Colonic mucosa (tissue), 4 donors: ENCODE data around the gene FADS2. TPM values are rescaled to one million over a fixed set of nuclear protein-coding genes. Genes with fewer than 3 reads are reported as not detected.
A peak's percentile ranks its signal among the peaks of the same experiment; 100 is the strongest.

ENCODE experiments used
- DNase-seq: peaks from one replicate; pipeline ENCODE4 v3.0.0-alpha.2; 2020
- H3K27ac ChIP-seq: fragments of 200-600 bp; one replicate; pipeline ENCODE4 v1.8.0; 2021
- H3K27me3 ChIP-seq: fragments of 200-600 bp; one replicate; pipeline ENCODE4 v1.8.0; 2021
- H3K36me3 ChIP-seq: fragments of 200-600 bp; one replicate; pipeline ENCODE4 v1.8.0; 2021
- H3K4me1 ChIP-seq: fragments of 200-600 bp; one replicate; pipeline ENCODE4 v1.8.0; 2021; ENCODE audit warnings: mild to moderate bottlenecking
- H3K4me3 ChIP-seq: fragments of 200-600 bp; one replicate; pipeline ENCODE4 v1.8.0; 2021
- H3K9ac ChIP-seq, 2 donors: one replicate each; pipeline ENCODE4 v1.7.0; 2013; ENCODE audit warnings: control low read depth in 2 of 2, low read depth in 2 of 2, low read length in 2 of 2
- H3K9me3 ChIP-seq: fragments of 200-600 bp; one replicate; pipeline ENCODE4 v1.8.0; 2021
- intact Hi-C: fragments of 100-400 bp; cut with DNase I; formaldehyde crosslinking; loops from one replicate; pipeline ENCODE4 v1.14.1; 2022
- total RNA-seq, 2 donors: library from RNA; stranded (reverse); fragmentation: NEBNext Ultra II Directional in 1 of 2; extraction: Animal tissue kit (Norgen Biotek cat#: 25700) in 1 of 2; gene quantifications; one replicate each; pipeline ENCODE4 v1.2.1, GENCODE V29; 2021
- TF ChIP-seq, protein P1 (sequence below): fragments of 200-600 bp; IDR thresholded peaks from one replicate; pipeline ENCODE4 v1.8.0; 2022; ENCODE audit warnings: antibody characterized with exemption, mild to moderate bottlenecking
- donor health status: healthy.
- donor health status: DM: no; HTN: no; CAD: no.
- donor health status: DM: no; HTN: no; CAD: no.

Gene FADS2
- total RNA-seq, 2 donors from 2014 or later, result 13.9 to 38.6 TPM

DNA sequence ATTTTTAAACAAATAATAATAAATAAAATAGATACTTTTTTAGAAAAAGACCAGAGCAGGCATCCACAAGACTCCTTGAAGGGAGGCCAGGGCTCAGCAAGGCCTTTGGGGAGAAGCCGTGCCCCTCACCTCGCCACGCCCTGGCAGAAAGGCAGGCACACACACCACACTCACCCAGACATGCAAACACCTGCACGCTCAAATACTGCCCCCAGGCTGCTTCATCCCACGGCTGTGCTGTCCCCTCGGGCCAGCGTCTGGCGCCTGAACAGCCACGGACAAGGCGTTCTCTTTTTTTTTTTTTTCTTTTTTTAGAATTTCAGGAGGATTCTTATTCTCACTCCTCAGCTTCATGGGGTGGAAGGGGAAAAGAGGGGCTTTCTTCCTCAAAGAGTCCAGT lies 61.7 kb downstream of the FADS2 start:
- Histone ChIP-seq H3K4me3 (no peak overlapping the region), H3K27ac (no peak overlapping the region), H3K36me3 (no peaks in the 10 kb centered on the region), H3K9ac (no peak overlapping the region), H3K27me3 (no peaks in the 10 kb centered on the region), H3K9me3 (no peaks in the 10 kb centered on the region), H3K4me1 (peaks cover 6% of the 10 kb centered on the region)
- TF ChIP-seq, protein P1, sequence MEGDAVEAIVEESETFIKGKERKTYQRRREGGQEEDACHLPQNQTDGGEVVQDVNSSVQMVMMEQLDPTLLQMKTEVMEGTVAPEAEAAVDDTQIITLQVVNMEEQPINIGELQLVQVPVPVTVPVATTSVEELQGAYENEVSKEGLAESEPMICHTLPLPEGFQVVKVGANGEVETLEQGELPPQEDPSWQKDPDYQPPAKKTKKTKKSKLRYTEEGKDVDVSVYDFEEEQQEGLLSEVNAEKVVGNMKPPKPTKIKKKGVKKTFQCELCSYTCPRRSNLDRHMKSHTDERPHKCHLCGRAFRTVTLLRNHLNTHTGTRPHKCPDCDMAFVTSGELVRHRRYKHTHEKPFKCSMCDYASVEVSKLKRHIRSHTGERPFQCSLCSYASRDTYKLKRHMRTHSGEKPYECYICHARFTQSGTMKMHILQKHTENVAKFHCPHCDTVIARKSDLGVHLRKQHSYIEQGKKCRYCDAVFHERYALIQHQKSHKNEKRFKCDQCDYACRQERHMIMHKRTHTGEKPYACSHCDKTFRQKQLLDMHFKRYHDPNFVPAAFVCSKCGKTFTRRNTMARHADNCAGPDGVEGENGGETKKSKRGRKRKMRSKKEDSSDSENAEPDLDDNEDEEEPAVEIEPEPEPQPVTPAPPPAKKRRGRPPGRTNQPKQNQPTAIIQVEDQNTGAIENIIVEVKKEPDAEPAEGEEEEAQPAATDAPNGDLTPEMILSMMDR, result no peak
- intact Hi-C loops, result no loop called here
- no peak for DNase-seq

DNA sequence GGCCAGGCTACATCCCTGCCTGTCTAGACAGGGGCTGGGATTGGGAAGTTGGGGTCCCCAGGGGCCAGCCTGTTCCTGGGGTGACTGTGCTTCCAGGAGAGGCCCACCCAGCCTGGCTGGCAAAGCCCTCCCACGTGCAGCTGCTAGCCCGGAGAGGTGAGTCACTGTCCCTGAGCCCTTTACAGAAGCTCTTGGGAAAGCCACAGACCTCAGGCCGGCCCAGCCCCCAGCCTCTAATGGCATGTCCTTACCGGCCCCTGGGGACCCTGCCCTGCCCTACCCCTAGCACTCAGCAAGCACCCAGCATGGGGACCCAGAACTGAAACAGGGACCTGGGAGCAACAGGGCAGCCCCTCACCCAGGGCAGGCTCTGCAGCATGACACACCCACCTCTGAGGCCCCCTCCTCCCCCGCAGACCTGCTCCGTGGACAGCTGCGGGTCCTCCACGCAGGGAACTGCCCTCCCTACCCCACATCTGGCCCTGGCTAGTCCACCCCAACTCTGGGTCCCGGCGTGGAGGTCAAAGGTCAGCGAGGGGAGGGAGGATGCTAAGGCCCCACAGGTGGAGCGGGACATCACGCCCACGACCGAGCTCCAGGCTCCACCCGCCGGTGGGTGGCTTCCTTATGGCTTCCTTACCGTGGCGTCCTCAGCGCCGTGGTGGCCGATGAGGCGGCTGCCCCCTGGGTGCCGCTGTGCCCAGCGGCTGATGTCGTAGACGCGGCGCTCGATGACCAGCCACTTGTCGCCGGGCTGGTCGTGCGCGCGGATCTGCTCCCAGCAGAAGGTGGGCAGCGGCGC lies 62.6 kb downstream of the FADS2 start:
- TF ChIP-seq, protein P1, result no peak
- H3K9ac ChIP-seq, result peak overlapping the region; percentile 63 to 66
- intact Hi-C loops, result no loop called here
- H3K4me3 ChIP-seq, result peak overlapping the region; percentile 51
- peak overlapping the region; percentile 35 for H3K27ac ChIP-seq
- peaks cover 6% of the 10 kb centered on the region for H3K4me1 ChIP-seq
- DNase-seq, result peak; percentile 36
- no peaks in the 10 kb centered on the region for H3K36me3 ChIP-seq
- no peaks in the 10 kb centered on the region for H3K27me3 ChIP-seq
- no peaks in the 10 kb centered on the region for H3K9me3 ChIP-seq

DNA sequence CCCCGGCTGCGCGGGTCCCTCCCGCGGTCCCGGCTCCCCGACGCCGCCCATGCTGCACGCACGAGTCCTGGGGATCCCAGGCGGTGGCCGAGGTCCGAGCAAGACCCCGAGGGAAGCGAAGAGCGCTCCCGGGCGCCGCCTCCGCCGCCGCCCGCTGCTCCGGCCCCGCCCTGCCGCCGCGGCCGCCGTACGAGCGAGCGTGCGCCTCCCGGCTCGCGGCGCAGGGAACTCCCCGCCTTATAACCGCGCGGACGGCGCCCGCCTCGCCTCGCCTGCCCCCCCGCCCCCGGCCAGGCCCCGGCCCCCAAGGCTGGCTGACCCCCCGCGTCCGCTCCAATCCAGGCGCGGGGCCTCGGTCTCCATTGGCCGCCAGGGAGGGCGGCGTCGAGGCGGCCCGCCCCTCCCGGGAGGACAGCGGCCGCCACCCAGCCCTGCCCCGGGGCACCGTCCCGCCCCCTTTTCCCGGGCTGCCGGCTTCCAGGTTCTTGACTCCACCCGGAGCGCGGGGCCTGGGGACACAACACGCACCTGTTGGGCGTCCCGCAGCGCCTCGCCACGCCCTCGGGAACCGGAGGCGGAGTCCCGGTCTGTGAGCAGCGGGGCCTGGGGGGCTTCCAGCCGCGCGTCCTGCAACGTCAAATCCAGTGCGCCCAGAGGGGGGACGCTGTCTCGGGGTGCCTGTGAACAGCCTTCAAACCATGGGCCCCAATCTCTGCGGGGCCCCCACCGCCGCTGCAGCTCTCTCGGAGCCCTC lies 63.4 kb downstream of the FADS2 start, which contains the start of gene FADS3:
TSS of gene FADS3 (minus strand) at position 215 of the 754 bp plus-strand sequence. CDS start at position 51, 164 bp downstream.
- Histone ChIP-seq H3K4me1 (peaks cover 6% of the 10 kb centered on the region), H3K27me3 (no peaks in the 10 kb centered on the region), H3K27ac (peak within 1 kb of the TSS; percentile 53), H3K36me3 (no peaks in the 10 kb centered on the region), H3K9me3 (no peaks in the 10 kb centered on the region), H3K4me3 (peak within 1 kb of the TSS; percentile 51), H3K9ac (peak within 1 kb of the TSS; percentile 63 to 66)
- intact Hi-C loops, result no loop called here
- TF ChIP-seq, protein P1, result no peak
- peak; percentile 91 for DNase-seq

DNA sequence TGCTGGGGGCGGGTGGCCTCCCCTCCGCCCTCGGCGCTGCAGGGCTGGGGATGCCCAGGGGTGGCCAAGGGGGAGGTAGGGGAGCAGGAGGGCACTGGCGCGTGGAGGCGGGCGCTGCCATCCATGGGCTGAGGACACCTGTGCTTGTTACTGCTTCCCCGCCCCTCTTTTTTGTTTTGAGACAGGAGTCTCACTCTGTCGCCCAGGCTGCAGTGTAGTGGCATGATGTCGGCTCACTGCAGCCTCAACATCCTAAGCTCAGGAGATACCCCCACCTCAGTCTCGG lies 63.9 kb downstream of the FADS2 start:
- no peaks in the 10 kb centered on the region for H3K9me3 ChIP-seq
- no peak overlapping the region for H3K9ac ChIP-seq
- DNase-seq, result no peak
- intact Hi-C loops, result no loop called here
- TF ChIP-seq, protein P1, result no peak
- H3K4me1 ChIP-seq, result peaks cover 6% of the 10 kb centered on the region
- peak overlapping the region; percentile 51 for H3K4me3 ChIP-seq
- peak overlapping the region; percentile 53 for H3K27ac ChIP-seq
- no peaks in the 10 kb centered on the region for H3K36me3 ChIP-seq
- no peaks in the 10 kb centered on the region for H3K27me3 ChIP-seq

DNA sequence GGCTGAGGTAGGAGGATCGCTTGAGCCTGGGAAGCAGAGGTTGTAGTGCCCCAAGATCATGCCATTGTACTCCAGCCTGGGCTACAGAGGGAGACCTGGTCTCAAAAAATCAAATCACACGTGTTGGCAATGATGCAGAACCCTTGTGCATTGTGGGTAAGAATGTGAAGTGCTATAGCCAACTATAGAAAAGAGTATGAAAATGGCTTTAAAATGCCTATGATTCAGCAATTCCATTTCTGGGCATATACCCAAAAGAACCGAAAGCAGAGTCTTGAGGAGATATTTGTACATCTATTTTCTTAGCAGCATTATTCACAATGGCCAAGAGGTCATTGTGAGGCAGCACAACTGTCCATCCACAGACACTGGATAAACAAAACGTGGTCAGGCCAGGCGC lies 65.9 kb downstream of the FADS2 start:
- Histone ChIP-seq H3K9ac (no peak overlapping the region), H3K4me3 (no peak overlapping the region), H3K36me3 (no peaks in the 10 kb centered on the region), H3K27ac (no peak overlapping the region), H3K27me3 (no peaks in the 10 kb centered on the region), H3K9me3 (no peaks in the 10 kb centered on the region), H3K4me1 (peaks cover 6% of the 10 kb centered on the region)
- intact Hi-C loops, result no loop called here
- TF ChIP-seq, protein P1, result no peak
- DNase-seq, result no peak
